ENCODE results near the gene TLL1.

The TLL1 gene

GRCh38 chr4:165945991-165946390 lies 73.0 kb downstream of the TLL1 start:
- no peak overlapping the region for H3K27ac ChIP-seq
- no peak for TF ChIP-seq ZFX (IDR thresholded peaks at IDR 0.05; ENCODE audit: borderline replicate concordance)
- TF ChIP-seq, protein P1, sequence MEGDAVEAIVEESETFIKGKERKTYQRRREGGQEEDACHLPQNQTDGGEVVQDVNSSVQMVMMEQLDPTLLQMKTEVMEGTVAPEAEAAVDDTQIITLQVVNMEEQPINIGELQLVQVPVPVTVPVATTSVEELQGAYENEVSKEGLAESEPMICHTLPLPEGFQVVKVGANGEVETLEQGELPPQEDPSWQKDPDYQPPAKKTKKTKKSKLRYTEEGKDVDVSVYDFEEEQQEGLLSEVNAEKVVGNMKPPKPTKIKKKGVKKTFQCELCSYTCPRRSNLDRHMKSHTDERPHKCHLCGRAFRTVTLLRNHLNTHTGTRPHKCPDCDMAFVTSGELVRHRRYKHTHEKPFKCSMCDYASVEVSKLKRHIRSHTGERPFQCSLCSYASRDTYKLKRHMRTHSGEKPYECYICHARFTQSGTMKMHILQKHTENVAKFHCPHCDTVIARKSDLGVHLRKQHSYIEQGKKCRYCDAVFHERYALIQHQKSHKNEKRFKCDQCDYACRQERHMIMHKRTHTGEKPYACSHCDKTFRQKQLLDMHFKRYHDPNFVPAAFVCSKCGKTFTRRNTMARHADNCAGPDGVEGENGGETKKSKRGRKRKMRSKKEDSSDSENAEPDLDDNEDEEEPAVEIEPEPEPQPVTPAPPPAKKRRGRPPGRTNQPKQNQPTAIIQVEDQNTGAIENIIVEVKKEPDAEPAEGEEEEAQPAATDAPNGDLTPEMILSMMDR (IDR thresholded peaks at IDR 0.05): no peak

- no peak overlapping the region for H3K27ac ChIP-seq
- TF ChIP-seq, protein P1 (IDR thresholded peaks at IDR 0.05): no peak
- no peak for TF ChIP-seq ZFX (IDR thresholded peaks at IDR 0.05; ENCODE audit: borderline replicate concordance)
These were observed 74.0 kb downstream of the TLL1 start for GRCh38 chr4:165947019-165947418.

DNA sequence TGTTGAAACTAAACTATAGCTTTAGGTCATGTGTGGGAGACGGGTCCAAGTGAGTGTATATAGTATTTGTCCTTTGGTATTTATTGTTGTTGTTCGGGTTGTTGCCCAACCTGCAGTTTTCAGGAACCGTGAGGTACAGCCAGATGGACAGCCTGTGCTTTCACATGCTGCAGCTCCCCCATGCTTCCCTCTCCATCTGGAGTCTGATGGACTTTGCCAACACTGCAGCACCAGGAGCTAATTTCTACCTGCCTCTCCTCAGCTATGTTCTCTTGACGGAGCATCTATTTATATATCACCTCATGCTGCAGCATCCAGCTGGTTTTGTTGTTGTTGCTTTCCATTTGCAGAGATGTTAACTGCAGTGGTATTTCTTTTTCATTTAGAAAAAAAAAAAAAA lies 80.1 kb downstream of the TLL1 start:
- H3K27ac ChIP-seq: no peak overlapping the region
- TF ChIP-seq ZFX (IDR thresholded peaks at IDR 0.05; ENCODE audit: borderline replicate concordance): no peak
- TF ChIP-seq, protein P1 (IDR thresholded peaks at IDR 0.05): no peak

- no peak overlapping the region for H3K27ac ChIP-seq
- TF ChIP-seq, protein P1 (IDR thresholded peaks at IDR 0.05): no peak
- no peak for TF ChIP-seq ZFX (IDR thresholded peaks at IDR 0.05; ENCODE audit: borderline replicate concordance)
These were observed 90.6 kb downstream of the TLL1 start for GRCh38 chr4:165963621-165964020.

- H3K27ac ChIP-seq: no peak overlapping the region
- TF ChIP-seq ZFX (IDR thresholded peaks at IDR 0.05; ENCODE audit: borderline replicate concordance): no peak
- TF ChIP-seq, protein P1 (IDR thresholded peaks at IDR 0.05): no peak
These were observed 91.6 kb downstream of the TLL1 start for GRCh38 chr4:165964591-165964990.

- TF ChIP-seq, protein P1 (IDR thresholded peaks at IDR 0.05): no peak
- no peak for TF ChIP-seq ZFX (IDR thresholded peaks at IDR 0.05; ENCODE audit: borderline replicate concordance)
- no peak overlapping the region for H3K27ac ChIP-seq
These were observed 92.5 kb downstream of the TLL1 start for GRCh38 chr4:165965503-165965902.

- H3K27ac ChIP-seq: no peak overlapping the region
- TF ChIP-seq ZFX (IDR thresholded peaks at IDR 0.05; ENCODE audit: borderline replicate concordance): no peak
- TF ChIP-seq, protein P1 (IDR thresholded peaks at IDR 0.05): no peak
These were observed 93.8 kb downstream of the TLL1 start for GRCh38 chr4:165966833-165967232.
